Bronchial epithelial cell (primary cell): ENCODE data around the gene PDIA3. TPM values are rescaled to one million over a fixed set of nuclear protein-coding genes. Genes with fewer than 3 reads are reported as not detected.
"Not testable (repeated sequence)": the region's sequence is repeated elsewhere in the genome, so short reads cannot be mapped to it uniquely, and the experiment has no call there.

ENCODE experiments used
- DNase-seq: peaks from one replicate; pipeline ENCODE4 v3.0.0-alpha.2; 2010; ENCODE audit warnings: low read depth
- FAIRE-seq: peaks from 2 replicates; lab custom pipeline; 2011; peaks lifted over from hg19 to GRCh38; lab: Jason Lieb, UNC
- H3K27me3 ChIP-seq: 2 replicates; pipeline ENCODE4 v1.5.1; 2011; ENCODE audit warnings: low read length; ENCODE audit not compliant: control insufficient read depth, insufficient read depth
- H3K36me3 ChIP-seq: 2 replicates; pipeline ENCODE4 v1.5.1; 2011; ENCODE audit warnings: low read length; ENCODE audit not compliant: control insufficient read depth, insufficient read depth
- H3K4me3 ChIP-seq: 2 replicates; pipeline ENCODE4 v1.5.1; 2011; ENCODE audit warnings: mild to moderate bottlenecking, low read depth, low read length, control low read depth
- total RNA-seq: library from RNA; depleted of rRNA; stranded (reverse); fragments of >200 nt; gene quantifications from 2 replicates; pipeline ENCODE4 v1.2.1, GENCODE V29; 2014
- TF ChIP-seq, protein P1 (sequence below): IDR thresholded peaks from 2 replicates; pipeline ENCODE4 v1.5.1; 2011; ENCODE audit warnings: mild to moderate bottlenecking, moderate library complexity, low read length, control low read depth, inconsistent platforms; ENCODE audit not compliant: insufficient read depth, severe bottlenecking

The PDIA3 gene
- total RNA-seq, 1 donor from 2014 or later: 130 TPM

DNA sequence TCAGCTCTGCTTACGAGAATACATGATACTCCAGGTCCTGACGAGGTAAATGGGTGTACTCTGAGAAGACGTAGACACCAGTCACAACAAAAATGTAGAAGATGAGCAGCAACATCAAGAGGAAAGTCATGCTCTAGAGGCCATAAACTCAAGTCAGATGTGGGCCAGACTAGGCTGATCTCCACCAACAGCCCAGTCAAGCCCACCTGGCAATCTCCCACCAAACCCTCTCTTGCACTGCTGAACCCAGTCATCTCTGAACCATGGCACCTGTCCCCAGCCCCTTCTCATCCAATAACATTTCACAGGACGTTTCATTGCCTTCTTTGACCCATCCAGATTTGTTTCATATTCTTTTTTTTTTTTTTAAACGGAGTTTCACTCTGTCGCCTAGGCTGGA, 10.8 kb upstream of the PDIA3 start:
- no peak for FAIRE-seq

DNA sequence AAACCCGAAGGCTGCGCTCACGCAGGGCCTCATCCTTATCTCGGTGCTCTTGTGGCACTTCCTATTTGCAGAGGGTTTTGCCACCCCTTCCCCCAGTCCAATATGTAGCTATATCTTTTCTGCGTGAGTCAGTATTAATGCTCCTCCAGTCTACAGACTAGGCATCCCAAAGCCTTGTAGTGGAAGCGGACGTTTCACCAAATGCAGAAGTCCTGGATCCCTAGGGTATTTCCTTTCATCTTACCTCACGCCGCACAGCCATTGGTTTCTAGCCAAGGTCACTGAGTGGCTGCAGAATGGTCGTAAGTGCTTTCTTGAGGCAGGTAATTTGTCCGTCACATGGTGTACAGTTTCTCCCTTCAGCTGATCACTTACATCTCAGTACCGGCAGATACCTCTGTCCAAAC, 668 bp downstream of the PDIA3 start:
- not testable (repeated sequence) for H3K36me3 ChIP-seq, H3K27me3 ChIP-seq, FAIRE-seq
- peak; percentile 54 for DNase-seq
- H3K4me3 ChIP-seq: peak overlapping the region; percentile 57

More for the DNA sequence above, 10.8 kb upstream of the PDIA3 start:
- no peak overlapping the region for H3K4me3 ChIP-seq
- TF ChIP-seq, protein P1, sequence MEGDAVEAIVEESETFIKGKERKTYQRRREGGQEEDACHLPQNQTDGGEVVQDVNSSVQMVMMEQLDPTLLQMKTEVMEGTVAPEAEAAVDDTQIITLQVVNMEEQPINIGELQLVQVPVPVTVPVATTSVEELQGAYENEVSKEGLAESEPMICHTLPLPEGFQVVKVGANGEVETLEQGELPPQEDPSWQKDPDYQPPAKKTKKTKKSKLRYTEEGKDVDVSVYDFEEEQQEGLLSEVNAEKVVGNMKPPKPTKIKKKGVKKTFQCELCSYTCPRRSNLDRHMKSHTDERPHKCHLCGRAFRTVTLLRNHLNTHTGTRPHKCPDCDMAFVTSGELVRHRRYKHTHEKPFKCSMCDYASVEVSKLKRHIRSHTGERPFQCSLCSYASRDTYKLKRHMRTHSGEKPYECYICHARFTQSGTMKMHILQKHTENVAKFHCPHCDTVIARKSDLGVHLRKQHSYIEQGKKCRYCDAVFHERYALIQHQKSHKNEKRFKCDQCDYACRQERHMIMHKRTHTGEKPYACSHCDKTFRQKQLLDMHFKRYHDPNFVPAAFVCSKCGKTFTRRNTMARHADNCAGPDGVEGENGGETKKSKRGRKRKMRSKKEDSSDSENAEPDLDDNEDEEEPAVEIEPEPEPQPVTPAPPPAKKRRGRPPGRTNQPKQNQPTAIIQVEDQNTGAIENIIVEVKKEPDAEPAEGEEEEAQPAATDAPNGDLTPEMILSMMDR: no peak
- H3K27me3 ChIP-seq: no peaks in the 10 kb centered on the region
- no peak for DNase-seq
- H3K36me3 ChIP-seq: no peaks in the 10 kb centered on the region

DNA sequence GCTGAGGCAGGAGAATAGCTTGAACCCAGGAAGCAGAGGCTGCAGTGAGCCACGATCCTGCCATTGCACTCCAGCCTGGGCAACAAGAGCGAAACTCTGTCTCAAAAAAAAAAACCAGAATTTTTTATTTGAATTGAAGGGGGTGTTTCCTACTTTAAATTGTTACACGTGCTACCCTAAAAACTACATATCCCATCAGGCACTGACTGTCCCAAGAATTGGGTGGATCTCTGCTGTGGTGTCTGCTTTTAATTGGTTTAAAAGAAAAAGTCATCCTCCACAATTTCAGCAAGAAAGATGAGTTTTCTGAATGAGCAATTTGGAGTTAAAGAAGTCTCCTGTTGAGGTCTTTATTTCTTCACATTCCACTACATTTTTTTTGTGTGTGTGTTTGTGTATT, 2.1 kb downstream of the PDIA3 start:
- no peaks in the 10 kb centered on the region for H3K27me3 ChIP-seq
- H3K36me3 ChIP-seq: peaks cover 2% of the 10 kb centered on the region
- no peak for DNase-seq
- no peak for FAIRE-seq
- no peak overlapping the region for H3K4me3 ChIP-seq
- TF ChIP-seq, protein P1: no peak

DNA sequence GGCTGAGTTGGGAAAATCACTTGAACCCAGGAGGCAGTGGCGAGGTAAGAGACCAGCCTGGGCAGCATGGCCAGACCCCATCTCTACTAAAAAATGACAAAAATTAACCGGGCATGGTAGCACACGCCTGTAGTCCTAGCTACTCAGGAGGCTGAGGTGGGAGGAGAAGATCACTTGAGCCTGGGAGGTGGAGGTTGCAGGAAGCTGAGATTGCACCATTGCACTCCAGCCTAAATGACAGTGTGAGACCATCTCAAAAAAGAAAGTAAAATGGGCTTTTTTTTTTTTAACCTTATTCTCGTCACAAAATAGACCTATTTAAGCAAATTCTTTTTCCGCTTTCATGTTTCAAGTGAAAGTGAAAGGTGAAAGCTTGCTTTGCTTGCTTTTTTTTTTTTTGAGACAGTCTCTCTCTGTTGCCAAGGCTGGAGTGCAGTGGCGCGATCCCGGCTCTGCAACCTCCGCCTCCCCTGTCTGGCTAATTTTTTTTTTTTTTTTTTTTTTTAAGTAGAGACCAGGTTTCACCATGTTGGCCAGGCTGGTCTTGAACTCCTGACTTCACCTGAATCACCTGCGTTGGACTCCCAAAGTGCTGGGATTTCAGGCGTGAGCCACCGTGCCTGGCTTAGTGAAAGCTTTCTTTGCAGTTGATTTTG, 3.6 kb downstream of the PDIA3 start:
- H3K27me3 ChIP-seq: no peaks in the 10 kb centered on the region
- H3K4me3 ChIP-seq: no peak overlapping the region
- DNase-seq: no peak
- TF ChIP-seq, protein P1: no peak
- H3K36me3 ChIP-seq: peaks cover 6% of the 10 kb centered on the region
- no peak for FAIRE-seq

DNA sequence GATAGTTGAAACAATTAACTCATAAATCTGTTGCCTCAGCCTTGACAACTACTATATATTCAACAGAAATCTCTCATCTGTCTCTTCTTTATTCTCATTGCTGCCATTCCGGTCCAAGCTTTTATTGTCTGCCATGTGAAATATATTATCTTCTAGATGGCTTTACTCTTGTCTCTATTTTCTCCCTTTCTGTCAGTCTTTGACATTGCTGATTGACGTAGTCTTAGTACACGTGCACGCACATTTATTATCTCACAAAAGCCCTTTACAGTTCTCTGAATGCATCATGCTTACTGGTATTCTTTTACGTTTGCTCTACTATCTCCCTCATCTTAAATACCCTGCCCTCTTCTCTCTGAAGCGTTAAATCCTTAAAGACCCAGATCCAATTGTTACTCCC, 5.6 kb downstream of the PDIA3 start:
- FAIRE-seq (no peak), DNase-seq (no peak)
- H3K4me3 ChIP-seq: no peak overlapping the region
- TF ChIP-seq, protein P1: no peak
- peaks cover 9% of the 10 kb centered on the region for H3K36me3 ChIP-seq
- H3K27me3 ChIP-seq: no peaks in the 10 kb centered on the region

DNA sequence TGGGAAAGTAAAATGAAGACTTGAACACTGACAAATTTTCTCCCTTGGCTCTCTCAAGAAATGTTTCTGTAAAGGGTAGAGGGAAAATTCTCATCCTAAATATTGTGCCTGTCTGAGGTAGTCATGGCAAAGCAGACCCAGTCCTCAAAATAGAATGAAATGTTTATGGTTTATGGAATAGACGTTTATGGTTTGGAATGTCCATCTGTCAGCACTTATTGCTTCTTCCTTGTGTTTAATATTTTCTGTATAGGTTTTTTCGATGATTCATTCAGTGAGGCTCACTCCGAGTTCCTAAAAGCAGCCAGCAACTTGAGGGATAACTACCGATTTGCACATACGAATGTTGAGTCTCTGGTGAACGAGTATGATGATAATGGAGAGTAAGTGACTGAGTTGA, 16.6 kb downstream of the PDIA3 start:
- FAIRE-seq (peak; percentile 47), DNase-seq (no peak)
- H3K36me3 ChIP-seq: peaks cover 23% of the 10 kb centered on the region
- no peak overlapping the region for H3K4me3 ChIP-seq
- TF ChIP-seq, protein P1: no peak
- H3K27me3 ChIP-seq: no peaks in the 10 kb centered on the region
